Measurements from ENCODE around the gene ESPN. TPM values are rescaled to one million over a fixed set of nuclear protein-coding genes. Genes with fewer than 3 reads are reported as not detected.
A peak's percentile ranks its signal among the peaks of the same experiment; 100 is the strongest.

Gene ESPN
- total and polyA plus RNA-seq, 2 of the 8 experiments (the other 6 are each of a cell fraction or from before 2014, with no cell fraction given): 5.2 to 16.3 TPM

DNA sequence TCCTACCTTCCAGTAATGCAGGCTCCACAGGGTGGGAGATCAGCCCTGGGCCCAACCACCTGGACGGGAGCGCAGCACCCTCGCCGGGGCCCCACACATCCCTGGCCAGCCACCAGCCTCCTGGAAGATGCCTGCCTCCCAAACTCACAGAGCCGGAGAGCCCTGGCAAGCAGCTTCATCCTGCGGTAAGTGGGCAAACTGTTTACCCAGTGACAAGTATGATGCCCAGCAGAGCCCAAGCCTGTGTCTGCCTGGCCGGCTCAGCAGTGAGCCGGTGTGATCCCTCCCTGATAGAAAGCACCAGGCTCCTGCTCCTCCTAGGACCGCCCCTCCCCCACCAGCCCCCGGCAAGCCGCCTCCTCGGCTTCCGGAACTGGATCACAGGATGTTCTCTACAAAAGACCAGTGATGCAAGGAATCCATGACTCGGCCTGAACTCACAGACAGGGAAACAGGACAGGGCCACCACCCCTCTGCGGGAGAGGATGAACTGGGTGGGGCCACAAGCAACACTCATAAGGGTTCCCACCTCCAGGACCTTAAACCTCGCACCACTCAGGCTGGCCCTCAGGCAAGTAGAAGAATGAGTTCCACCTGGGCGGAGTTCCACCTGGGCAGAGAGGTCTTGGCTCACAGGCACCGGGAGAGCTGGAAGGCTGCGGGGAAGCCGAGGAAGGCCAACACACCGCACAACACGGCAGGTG lies 38.9 kb upstream of the ESPN start:
- peak overlapping the region; percentile 97 for H2BK15ac ChIP-seq (ENCODE audit: low read length)
- H4K91ac ChIP-seq (replicated peaks; ENCODE audit: insufficient read length, low read length): peak overlapping the region; percentile 80
- no peak overlapping the region for H3K4ac ChIP-seq (replicated peaks; ENCODE audit: insufficient read length, low read depth, low read length)
- POLR2A ChIA-PET (ENCODE audit: partially characterized antibody): interaction anchor here (1.0 to 3.7 kb wide), 7 partner anchors 9 to 146 kb away, joined by 3 to 26 read pairs (median 4); partner anchors contain the start of genes ACOT7 and HES2
- peak; percentile 78 to 88 for DNase-seq (ENCODE audit: low read depth in 1 of 2, low spot score in 2 of 2)
- peak overlapping the region in 3 of 4 experiments; percentile 18 to 44 (median 42); a peak in 4 of 7 replicates for H3K9ac ChIP-seq (replicated peaks in 1 of 4; ENCODE audit: extremely low read depth in 1 of 4, low read depth in 3 of 4, low read length in 3 of 4)
- H3K18ac ChIP-seq (ENCODE audit: extremely low read depth, low read length): peak overlapping the region; percentile 98
- peaks cover 8 to 80% of the 10 kb centered on the region in 2 experiments for H3K79me2 ChIP-seq (ENCODE audit: control insufficient read depth in 1 of 2, insufficient read depth in 2 of 2, low read length in 2 of 2)
- peak overlapping the region; percentile 59 to 66 for H3K4me2 ChIP-seq (ENCODE audit: insufficient read depth in 1 of 2, low read depth in 2 of 2, low read length in 2 of 2)
- H2BK5ac ChIP-seq (ENCODE audit: low read depth, low read length): peak overlapping the region; percentile 97
- peak overlapping the region; percentile 89; the same call in 1 of the 2 replicates for H2AK5ac ChIP-seq (ENCODE audit: low read depth, low read length)
- FAIRE-seq: peak; percentile 42
- H4K8ac ChIP-seq (ENCODE audit: extremely low read depth, insufficient read depth, low read length): peak overlapping the region; percentile 90; the same call in 1 of the 2 replicates
- H4K5ac ChIP-seq (ENCODE audit: insufficient read length, low read depth, low read length): peak overlapping the region; percentile 42
- H3K23ac ChIP-seq (ENCODE audit: insufficient read length): no peak overlapping the region
- peak overlapping the region; percentile 95 for H2BK12ac ChIP-seq (ENCODE audit: low read depth, low read length)
- peaks cover 14 to 26% (median 19%) of the 10 kb centered on the region in 4 experiments for H3K4me1 ChIP-seq (replicated peaks in 1 of 4; ENCODE audit: control insufficient read depth in 3 of 4, insufficient read depth in 4 of 4, low read length in 3 of 4)
- no peak overlapping the region for H3K56ac ChIP-seq (replicated peaks; ENCODE audit: insufficient read length, low read depth, low read length)
- H3K27me3 ChIP-seq (replicated peaks in 1 of 4; ENCODE audit: control insufficient read depth in 3 of 4, extremely low read depth in 1 of 4, insufficient read depth in 3 of 4, low read length in 3 of 4): no peaks in the 10 kb centered on the region
- no peak overlapping the region for H3K14ac ChIP-seq (ENCODE audit: insufficient read length)
- H3K27ac ChIP-seq (ENCODE audit: low read depth, low read length): peak overlapping the region; percentile 83
- no peak overlapping the region for H2AFZ ChIP-seq (ENCODE audit: low read length)
- no peaks in the 10 kb centered on the region; the same call in 1 of the 2 replicates for H3K23me2 ChIP-seq (ENCODE audit: low read depth, low read length)
- WGBS, 2 experiments (ENCODE audit: extremely low coverage in 1 of 2, insufficient coverage in 1 of 2, insufficient read length in 1 of 2, insufficient replicate concordance in 2 of 2, low coverage in 1 of 2, low lambda C conversion rate in 2 of 2, missing lambda C conversion rate in 1 of 2): 50% methylated on average over 18 of the region's 22 CpGs; no CpG with 5 or more reads in 1 of the 2 experiments
- peak overlapping the region in 3 of 4 experiments; percentile 25 to 42 (median 36); a peak in 5 of 8 replicates for H3K4me3 ChIP-seq (ENCODE audit: extremely low read depth in 1 of 4, insufficient read depth in 2 of 4, low read depth in 3 of 4, low read length in 4 of 4)
- peaks cover 0 to 6% of the 10 kb centered on the region in 2 experiments for H4K20me1 ChIP-seq (replicated peaks in 1 of 2; ENCODE audit: control insufficient read depth in 1 of 2, insufficient read depth in 2 of 2, low read length in 2 of 2)
- H3K36me3 ChIP-seq (ENCODE audit: control insufficient read depth in 2 of 4, insufficient read depth in 4 of 4, low read length in 3 of 4): no peaks in the 10 kb centered on the region
- no peak overlapping the region for H2BK120ac ChIP-seq (replicated peaks; ENCODE audit: low read depth, low read length)
- CTCF ChIA-PET (ENCODE audit: partially characterized antibody): interaction anchor here (1.1 to 58.4 kb wide), 10 partner anchors 11 to 140 kb away, joined by 3 to 1769 read pairs (median 6); no protein-coding TSS in a partner anchor
- no peaks in the 10 kb centered on the region for H3K9me3 ChIP-seq (ENCODE audit: insufficient read depth in 2 of 2, low read depth in 1 of 2, low read length in 1 of 2)
- 0 out of 2 replicates have a peak overlapping the region, but pooled peaks have one; percentile 90 for H2BK20ac ChIP-seq (ENCODE audit: low read length)
- H3K79me1 ChIP-seq (ENCODE audit: low read depth, low read length): peaks cover 10% of the 10 kb centered on the region
- TF ChIP-seq HDAC6 (IDR thresholded peaks at IDR 0.05; ENCODE audit: low read depth, low read length) (no peak), CHD1 (IDR thresholded peaks at IDR 0.05; ENCODE audit: low read depth, low read length) (no peak), NANOG (IDR thresholded peaks at IDR 0.05; ENCODE audit: insufficient read depth, low read depth, low read length, poor library complexity, severe bottlenecking) (no peak), EZH2 (IDR thresholded peaks at IDR 0.05; ENCODE audit: low read depth, low read length, severe bottlenecking) (no peak), EGR1 (IDR thresholded peaks at IDR 0.05; ENCODE audit: borderline replicate concordance, low read depth, low read length) (no peak), SP2 (IDR thresholded peaks at IDR 0.05; ENCODE audit: low read length) (no peak), ASH2L (IDR thresholded peaks at IDR 0.05; ENCODE audit: low read length) (peak; percentile 62)

Measured in H1 (cell line).